GM18511 (cell line): ENCODE data around the gene MBD5.

Source experiments
- ATAC-seq: cut with Tn5 transposase; IDR thresholded peaks from one replicate; pipeline ENCODE4 v1.9.1; 2021; ENCODE audit warnings: mild to moderate bottlenecking, moderate library complexity; ENCODE audit not compliant: unreplicated experiment

Gene MBD5

DNA sequence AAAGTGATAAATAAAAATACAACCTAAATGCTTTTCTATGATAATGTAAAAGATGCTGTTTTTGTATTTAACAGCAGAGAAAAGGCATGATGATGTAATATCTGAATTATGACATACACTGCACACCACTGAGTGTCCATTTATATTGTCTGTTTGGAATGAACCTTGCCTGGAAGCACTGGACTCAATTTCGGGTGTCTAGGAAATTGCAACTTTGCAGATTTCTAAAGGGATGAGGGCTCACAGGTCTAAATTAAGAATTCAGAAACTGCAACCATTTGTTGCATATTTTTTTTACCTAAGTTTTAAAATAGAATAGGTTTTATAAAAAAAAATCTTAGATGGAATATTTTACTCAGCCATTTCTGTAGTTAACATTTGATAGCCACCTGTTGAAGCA is 492.5 kb downstream of the MBD5 start:
- no peak for ATAC-seq

DNA sequence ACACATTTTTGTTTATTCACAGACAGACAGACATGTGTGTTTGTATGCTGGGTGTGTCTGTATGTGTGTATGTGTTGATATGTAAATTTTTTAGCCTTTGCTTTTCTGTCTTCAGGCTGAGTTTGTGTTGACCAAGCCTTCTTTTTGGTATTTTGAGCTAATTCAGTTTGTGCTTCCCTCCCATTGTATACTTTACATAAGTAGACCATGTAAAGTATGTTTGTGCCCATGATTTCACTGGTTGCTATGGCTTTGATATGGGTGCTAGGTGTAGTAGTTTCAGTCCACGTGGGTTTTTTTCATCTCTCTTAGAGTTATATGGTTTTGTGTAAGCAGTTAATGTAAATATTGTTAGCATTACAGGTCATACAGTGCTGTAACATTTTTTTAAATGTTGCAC is 494.2 kb downstream of the MBD5 start:
- ATAC-seq, result no peak

- no peak for ATAC-seq
Observed at GRCh38 chr2:148515976-148516375, 495.1 kb downstream of the MBD5 start.

- no peak for ATAC-seq
Observed at GRCh38 chr2:148517296-148517695, 496.4 kb downstream of the MBD5 start.

- no peak for ATAC-seq
Observed at GRCh38 chr2:148517822-148518221, 496.9 kb downstream of the MBD5 start.

- ATAC-seq, result no peak
Observed at GRCh38 chr2:148519013-148519412, 498.1 kb downstream of the MBD5 start.

- no peak for ATAC-seq
Observed at GRCh38 chr2:148521181-148521580, 500.3 kb downstream of the MBD5 start.

- no peak for ATAC-seq
Observed at GRCh38 chr2:148523315-148523714, 502.4 kb downstream of the MBD5 start.

DNA sequence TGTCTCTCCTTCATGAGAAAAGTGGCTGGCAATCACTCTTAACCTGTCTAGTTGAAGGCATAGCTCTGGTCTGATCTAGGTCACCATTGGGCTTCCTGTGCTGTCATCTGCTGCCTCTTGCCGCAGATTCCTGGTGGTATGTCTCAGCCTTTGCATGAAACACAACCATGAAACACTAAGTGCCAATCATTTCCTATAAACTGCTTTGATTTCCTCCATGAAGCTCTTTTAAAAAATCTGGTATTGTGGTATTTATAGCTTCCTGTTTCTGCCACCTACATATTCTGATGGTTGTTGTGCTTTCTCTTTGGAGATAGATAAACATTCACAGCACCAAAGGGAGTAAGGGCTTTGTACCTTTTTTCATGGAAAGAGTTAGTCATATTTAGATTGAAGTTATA is 503.6 kb downstream of the MBD5 start:
- ATAC-seq, result no peak

DNA sequence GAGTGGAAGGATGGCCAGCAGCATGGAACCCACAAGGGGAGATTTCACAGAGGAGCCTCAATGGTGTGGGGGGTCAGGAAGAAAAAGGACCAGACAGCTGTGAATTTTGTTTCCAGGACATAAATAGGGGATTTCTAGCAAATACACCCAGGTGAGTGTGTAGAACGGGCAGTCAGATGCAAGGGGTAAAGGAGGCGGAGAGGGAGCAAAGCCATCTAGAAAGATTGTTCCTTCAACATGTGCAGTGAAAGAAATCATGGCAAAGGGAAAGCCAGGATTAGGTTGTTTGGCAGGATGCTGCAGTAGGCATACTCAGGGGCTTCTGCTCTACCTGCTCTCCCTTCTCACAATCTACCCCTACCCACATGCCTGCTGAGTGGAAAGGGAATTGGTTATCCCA is 504.2 kb downstream of the MBD5 start:
- no peak for ATAC-seq

DNA sequence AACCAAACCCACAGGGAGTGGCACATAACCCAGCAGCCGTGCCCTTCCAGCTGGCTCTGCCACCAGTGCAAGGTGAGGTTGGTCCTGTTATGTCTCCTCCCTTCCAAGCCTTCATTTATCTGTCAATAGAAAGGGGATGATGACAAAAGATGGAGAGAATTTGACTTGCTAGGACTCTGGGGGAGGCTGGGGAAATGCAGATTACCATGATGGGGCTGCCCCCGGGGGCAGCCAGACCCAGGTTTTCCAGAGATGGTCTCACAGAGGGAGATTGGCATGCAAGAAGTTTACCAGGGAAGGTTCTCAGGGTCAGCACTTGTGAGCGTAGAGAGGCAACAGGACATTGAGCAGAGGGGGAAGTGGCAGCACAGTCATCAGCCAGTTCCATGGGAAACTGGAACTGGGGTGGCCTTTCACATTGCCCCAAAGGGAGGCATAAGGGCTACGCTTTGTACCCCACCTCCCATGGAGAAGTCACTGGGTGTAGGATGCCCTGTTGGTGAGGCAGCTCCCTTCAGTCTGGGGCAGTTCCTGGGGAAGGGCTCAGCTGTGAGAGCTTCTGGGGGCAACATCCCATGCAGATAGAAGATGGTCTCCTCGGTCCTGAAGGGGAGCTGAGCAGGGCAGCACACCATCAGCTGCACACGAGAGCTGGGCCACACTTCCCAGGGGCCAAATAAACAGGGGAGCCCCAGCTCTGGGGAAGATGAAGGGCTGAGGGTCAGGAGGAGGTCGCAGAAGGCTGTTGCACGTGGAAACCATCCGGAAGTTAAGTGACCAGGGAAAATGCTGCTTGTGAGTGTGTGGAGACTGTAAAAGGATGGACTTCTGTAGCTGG is 505.8 kb downstream of the MBD5 start:
- no peak for ATAC-seq

- ATAC-seq, result no peak
Observed at GRCh38 chr2:148527488-148528340, 506.8 kb downstream of the MBD5 start.

DNA sequence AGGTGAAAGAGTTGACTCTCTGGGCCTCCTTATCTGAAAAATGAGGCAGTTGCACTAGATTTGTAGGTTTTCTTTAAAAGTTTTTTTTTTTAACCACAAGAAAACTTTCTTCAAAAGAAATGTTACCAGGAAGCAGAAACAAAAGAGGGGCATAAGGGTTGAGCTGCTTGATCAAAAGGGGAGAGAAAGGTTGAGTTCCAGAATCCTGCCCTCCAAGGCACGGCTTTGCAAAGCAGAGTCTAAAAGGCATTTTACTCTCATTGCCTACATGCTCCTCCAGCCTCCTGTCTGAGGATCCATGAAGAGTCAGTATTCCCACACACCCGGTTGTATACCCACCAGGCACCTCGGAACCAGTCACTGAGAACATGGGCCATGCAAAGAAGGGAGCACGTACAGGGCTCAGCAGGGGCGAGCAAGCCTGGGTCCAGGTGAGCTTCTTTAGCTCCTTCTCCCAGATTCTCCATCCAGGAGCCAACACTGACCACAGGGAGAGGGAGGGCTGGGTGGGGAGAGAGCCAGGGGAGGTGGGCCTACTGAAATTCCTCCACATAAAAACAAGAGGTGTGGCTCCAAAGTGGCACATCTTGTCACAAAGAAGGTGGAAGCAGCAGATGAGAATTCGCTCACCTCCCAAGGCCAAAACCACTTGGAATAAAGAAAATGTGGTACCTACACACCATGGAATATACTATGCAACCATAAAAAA is 507.6 kb downstream of the MBD5 start:
- no peak for ATAC-seq

- ATAC-seq, result no peak
Observed at GRCh38 chr2:148529745-148530144, 508.9 kb downstream of the MBD5 start.

DNA sequence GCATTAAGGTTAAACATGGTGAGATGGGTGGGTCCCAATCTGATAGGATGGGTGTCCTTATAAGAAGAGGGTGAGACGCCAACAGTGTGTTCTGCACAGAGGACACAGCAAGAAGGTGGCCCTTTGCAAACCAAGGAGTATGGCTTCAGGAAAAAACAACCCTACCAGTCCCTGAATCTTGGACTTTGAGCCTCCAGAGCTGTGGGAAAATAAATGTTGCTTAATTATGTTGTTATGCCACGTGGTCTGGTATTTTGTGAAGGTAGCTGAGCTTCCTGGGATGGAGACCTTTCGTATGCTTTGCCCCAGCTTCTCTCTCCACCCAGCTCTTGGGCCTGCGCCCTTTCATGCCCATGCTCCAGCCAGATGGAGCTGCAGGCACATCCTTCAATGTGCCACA is 509.5 kb downstream of the MBD5 start:
- ATAC-seq, result no peak

- no peak for ATAC-seq
Observed at GRCh38 chr2:148531235-148531634, 510.3 kb downstream of the MBD5 start.

GRCh38 chr2:148531669-148532428 is 511.0 kb downstream of the MBD5 start:
- ATAC-seq, result no peak

DNA sequence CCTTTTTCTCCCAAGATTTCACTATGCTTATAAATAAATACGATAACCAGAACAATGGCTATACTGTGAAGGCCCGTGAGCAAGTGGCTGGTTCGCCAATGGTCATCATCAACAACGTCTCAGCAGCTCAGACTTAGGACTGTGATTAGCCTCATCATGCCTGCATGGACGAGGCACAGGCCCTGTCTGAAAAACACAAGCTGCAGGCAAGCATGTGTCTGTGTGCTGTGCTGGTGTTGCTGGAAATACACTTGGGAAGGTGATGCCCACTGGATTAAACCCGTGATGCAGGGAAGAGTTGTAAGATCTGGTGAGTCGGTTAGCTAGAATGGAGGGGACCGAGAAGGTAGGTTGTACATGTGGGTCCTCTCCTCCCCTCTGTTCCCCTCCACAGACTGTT is 512.1 kb downstream of the MBD5 start:
- no peak for ATAC-seq

DNA sequence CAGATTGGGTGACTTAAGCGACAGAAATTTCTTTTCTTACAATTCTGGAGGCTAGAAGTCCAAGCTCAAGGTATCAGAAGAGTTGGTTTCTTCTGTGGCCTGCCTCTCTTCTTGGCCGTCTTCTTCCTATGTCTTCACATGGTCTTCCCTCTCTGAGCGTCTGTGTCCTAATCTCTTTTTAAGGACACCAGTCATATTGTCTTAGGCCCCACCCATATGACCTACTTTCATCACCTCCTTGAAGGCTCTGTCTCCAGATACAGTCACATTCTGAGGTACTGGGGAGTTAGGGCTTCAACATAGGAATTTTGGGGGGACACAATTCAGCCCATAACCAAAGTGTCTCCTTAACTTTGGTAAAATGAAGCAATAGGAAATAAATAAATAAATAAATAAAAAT is 512.8 kb downstream of the MBD5 start:
- ATAC-seq, result no peak

DNA sequence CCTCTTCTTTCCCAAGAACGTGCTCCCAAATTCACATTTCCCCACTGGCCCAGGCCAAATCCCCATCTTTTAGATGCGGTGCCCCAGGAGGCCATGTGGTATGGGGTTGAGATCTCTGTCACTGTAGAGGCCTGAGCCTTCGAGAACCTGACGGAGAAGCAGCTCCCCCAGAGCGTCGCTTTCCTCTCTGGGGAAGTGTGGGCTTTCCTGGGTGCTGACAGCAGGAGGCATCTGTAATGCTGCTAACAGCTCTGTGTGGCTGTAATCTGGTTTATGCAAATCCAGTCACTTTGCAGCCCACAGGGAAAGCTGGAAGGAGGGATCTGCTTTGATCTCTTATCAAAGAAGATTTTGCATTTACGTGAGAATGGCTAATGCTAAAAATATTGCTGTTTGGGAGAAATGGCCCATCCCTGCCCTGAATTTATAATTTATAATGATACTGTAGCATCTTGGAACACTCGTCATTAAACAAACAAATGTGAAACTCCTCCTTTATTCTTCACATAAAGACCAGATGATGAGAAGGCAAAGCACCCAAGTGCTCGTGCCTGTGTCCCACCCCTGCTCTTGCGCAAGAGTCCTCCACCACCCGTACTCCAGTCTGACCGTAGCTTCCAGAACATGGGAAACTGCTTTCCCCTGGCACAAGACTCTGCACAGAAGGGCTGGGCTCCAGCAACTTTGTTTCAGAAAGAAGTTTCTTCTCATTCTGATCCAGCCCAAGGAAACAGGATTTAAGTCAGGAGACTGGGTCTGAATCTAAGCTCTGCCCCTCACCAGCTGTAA is 513.7 kb downstream of the MBD5 start:
- ATAC-seq, result no peak
